Activated T-cell treated with anti-CD3 and anti-CD28 coated beads for 1 hour (primary cell): ENCODE results near the gene AZIN2.

Source experiments
- DNase-seq: peaks from one replicate; pipeline ENCODE4 v3.0.0-alpha.2; 2020; ENCODE audit warnings: low read depth

AZIN2 gene

GRCh38 chr1:33152685-33153432 is 71.9 kb downstream of the AZIN2 start:
- no peak for DNase-seq

GRCh38 chr1:33153650-33154049 is 72.7 kb downstream of the AZIN2 start:
- no peak for DNase-seq

- no peak for DNase-seq
These were observed 75.1 kb downstream of the AZIN2 start for GRCh38 chr1:33155877-33156538.

- DNase-seq: no peak
These were observed 76.2 kb downstream of the AZIN2 start for GRCh38 chr1:33157131-33157530.

- DNase-seq: no peak
These were observed 77.4 kb downstream of the AZIN2 start for GRCh38 chr1:33158366-33158765.

- no peak for DNase-seq
These were observed 78.6 kb downstream of the AZIN2 start for GRCh38 chr1:33159577-33159976.

GRCh38 chr1:33161061-33161681 is 80.2 kb downstream of the AZIN2 start:
- DNase-seq: no peak

- no peak for DNase-seq
These were observed 81.2 kb downstream of the AZIN2 start for GRCh38 chr1:33162141-33162540.

GRCh38 chr1:33163621-33164519 is 82.9 kb downstream of the AZIN2 start:
- no peak for DNase-seq

GRCh38 chr1:33165209-33165608 is 84.3 kb downstream of the AZIN2 start:
- no peak for DNase-seq

GRCh38 chr1:33165809-33166208 is 84.9 kb downstream of the AZIN2 start:
- no peak for DNase-seq

GRCh38 chr1:33167650-33168447 is 86.9 kb downstream of the AZIN2 start:
- no peak for DNase-seq

- no peak for DNase-seq
These were observed 87.8 kb downstream of the AZIN2 start for GRCh38 chr1:33168556-33169289.

GRCh38 chr1:33169290-33170055 is 88.5 kb downstream of the AZIN2 start:
- no peak for DNase-seq
